Neural progenitor cell (in vitro differentiated cells): ENCODE results near the gene DDC.

Source experiments
- CTCF ChIP-seq: fragments of 200-600 bp; sonication (generic); IDR thresholded peaks from 2 replicates; pipeline ENCODE4 v1.5.1; 2017; ENCODE audit warnings: antibody characterized with exemption, mild to moderate bottlenecking
- EZH2 ChIP-seq: fragments of 200-600 bp; sonication (generic); IDR thresholded peaks from 2 replicates; pipeline ENCODE4 v1.6.1; 2017; ENCODE audit warnings: antibody characterized with exemption, mild to moderate bottlenecking, moderate library complexity

- TF ChIP-seq CTCF (no peak), EZH2 (no peak)
These were observed 14.9 kb upstream of the DDC start for GRCh38 chr7:50580057-50580456.
